HG03097 (cell line): ENCODE data around the gene BPI.
"Not testable (repeated sequence)": the region's sequence is repeated elsewhere in the genome, so short reads cannot be mapped to it uniquely, and the experiment has no call there.

Source experiments
- ATAC-seq: cut with Tn5 transposase; IDR thresholded peaks from one replicate; pipeline ENCODE4 v1.9.1; 2021; ENCODE audit not compliant: unreplicated experiment, low FRiP score

BPI gene

DNA sequence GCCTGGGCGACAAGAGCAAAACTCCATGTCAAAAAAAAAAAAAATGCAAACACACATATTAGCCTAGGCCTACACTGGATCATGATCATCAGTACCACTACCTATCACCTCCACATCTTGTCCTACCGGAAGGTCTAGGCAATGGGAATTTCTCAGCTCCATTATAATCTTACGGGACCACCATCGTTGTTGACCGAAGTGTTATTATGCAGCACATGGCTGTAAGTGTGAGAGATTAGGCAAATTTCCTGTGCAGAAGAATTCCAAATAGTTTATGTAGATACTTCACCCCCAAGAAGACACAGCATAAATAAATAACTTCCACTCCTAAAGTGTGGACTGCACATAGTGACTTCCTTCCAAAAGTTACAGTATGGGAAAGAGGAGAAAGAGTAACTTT is 26.7 kb upstream of the BPI start:
- no peak for ATAC-seq

GRCh38 chr20:38277691-38278090 is 26.3 kb upstream of the BPI start:
- ATAC-seq = no peak

GRCh38 chr20:38278131-38278530 is 25.8 kb upstream of the BPI start:
- ATAC-seq = no peak

DNA sequence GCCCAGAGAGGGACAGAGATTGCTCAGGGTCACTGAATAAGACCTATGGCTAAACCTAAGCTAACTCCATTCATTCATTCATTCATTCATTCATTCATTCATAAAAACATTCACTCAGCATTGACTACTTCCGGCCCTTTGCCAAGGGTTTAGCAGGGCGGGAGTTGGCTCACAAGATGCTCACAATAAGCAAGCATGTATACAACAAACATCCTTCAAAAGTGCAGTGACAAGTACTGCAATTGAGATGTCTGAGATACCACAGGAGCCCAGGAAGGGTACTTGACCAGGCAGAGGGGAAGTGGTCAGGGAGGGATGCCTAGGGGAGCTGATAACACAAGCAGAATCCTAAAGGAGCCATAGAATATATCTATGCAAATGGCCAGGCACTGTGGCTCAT is 25.2 kb upstream of the BPI start:
- ATAC-seq = no peak

DNA sequence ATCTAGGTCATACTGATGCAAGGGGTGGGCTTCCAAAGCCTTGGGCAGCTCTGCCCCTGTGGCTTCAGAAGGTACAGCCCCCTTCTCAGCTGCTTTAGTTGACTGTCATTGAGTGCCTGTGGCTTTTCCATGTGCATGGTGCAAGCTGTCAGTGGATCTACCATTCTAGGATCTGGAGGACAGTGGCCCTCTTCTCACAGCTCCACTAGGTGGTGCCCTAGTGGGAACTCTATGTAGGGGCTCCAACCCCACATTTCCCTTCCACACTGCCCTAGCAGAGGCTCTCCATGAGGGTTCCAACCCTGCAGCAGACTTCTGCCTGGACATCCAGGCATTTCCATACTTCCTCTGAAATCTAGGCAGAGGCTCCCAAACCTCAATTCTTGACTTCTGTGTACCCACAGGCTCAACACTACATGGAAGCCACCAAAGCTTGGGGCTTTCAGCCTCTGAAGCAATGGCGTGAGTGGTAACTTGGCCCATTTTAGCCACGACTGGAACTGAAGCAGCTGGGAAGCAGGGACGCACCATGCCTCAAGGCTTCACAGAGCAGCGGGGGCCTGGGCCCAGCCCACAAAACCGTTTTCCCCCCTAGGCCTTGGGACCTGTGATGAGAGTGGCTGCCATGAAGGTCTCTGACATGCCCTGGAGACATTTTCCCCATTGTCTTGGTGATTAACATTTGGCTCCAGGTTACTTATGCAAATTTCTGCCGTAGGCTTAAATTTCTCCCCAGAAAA is 22.6 kb upstream of the BPI start:
- not testable (repeated sequence) for ATAC-seq

GRCh38 chr20:38283236-38283635 is 20.7 kb upstream of the BPI start:
- no peak for ATAC-seq

- ATAC-seq = not testable (repeated sequence)
Measured at GRCh38 chr20:38284066-38284650, 19.8 kb upstream of the BPI start.

DNA sequence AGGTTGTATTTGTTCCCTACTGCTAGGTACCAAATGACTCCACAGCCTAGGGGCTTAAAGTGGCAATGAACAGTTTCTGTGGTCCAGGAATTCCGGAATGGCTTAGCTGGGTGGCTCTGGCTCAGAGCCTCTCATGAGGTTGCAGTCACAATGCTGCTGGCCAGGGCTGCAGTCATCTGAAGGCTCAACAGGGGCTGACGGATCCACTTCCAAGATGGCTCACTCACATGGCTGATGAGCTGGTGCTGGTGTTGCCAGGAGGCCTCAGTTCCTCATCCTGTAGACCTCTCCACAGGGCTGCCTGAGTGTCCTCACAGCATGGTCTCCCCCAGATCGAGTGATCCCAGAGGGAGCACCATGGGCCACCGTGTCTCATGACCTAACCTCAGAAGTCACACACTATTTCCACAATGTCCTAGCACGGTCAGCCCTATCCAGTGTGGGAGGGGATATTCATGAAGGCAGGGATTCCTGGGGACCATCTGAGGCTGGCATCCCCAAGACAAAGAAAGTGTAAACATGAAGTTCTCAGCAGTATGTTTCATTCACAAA is 19.0 kb upstream of the BPI start:
- ATAC-seq = no peak

DNA sequence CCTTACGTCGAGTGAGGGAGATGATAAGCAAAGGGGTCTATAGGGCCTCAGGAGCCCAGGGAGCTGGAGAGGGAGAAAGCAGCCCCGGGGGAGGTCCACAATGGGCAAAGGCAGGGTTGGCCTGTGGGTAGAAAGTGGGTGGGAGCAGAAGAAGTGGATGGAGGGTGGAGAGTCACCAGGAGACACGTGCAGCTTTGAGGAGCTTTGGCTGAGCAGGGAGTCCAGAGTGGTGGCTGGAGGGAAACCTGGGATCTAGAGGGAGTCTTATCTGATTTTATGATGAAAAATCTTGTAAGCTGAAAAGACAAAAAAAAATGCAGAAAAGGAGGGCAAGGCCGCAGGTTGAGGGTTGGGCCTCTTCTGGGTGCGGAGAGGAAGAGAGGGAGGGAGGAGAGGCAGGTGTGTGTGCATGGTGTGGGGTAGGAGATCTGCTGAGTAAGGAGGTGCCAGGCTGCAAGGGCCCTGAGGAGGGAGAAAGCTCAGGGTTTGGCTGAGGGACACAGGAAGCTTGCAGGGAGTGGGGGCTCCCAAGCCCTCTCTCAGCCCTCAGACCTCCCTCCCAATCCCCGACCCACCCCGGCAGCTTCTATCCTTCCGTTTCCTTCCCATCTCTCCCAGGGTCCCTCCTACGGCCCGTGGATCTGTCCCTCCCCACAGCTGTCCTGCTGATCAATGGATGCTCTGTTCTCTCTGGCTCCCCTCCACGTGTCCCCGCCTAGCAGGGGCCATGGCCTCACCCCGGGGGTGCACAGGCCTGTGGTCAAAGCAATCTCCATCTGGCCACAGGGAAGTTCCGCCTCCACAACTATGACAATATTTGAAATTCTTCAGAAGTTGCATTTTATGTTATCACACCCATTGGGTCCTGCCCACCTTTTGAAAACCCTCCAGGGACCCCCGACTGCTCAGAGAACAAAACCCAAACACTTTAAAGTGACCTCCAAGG is 17.1 kb upstream of the BPI start:
- ATAC-seq = no peak

GRCh38 chr20:38290829-38291814 is 12.8 kb upstream of the BPI start:
- no peak for ATAC-seq

DNA sequence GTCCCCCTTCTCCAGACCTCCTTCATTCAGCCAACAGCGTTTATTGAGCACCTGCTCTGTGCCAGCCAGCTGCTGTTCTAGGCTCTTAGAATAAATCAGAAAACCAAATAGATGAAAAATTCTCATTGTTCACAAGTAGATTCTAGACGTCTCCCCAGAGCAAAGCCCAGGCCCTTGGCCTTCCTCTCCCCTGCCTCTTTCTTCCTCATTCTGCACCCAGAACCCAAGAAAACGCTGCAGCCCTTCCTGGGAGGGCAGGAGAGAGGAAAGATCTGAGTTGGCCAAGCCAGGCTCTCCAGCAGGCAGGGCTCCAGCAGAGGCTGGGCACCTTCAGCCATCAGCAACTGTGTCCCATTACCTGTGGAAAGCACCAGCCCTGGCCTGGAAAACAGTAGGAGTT is 12.0 kb upstream of the BPI start:
- no peak for ATAC-seq

DNA sequence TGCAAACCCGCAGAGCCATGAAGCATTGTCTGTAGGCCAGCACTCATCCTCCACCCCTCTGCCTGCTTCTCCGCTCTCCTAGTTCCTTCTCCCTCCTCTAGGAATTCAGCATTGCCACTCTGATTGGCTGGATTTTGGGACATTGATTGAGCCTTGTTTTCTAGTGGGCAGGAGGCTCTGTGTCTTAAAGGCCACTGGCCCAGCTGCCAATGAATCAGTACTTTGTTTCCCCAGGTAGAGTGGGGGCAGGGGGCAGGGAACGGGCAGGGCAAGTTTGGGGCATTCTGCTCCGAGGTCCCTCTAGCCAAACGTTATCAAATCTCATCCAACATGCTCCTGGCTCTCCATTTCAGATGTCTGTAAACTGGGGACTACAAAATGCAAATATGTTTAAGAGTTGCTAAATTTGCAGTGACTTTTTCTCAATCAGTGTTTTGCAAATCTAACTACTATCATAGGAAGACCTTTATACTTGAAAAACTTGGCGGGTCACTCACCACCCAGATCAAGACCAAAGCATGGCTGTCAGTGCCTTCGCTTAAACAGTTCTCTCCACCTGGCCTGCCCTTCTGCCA is 10.4 kb upstream of the BPI start:
- ATAC-seq = no peak

- no peak for ATAC-seq
Measured at GRCh38 chr20:38294076-38294591, 9.8 kb upstream of the BPI start.

- ATAC-seq = no peak
Measured at GRCh38 chr20:38295811-38296210, 8.1 kb upstream of the BPI start.

GRCh38 chr20:38296433-38296832 is 7.5 kb upstream of the BPI start:
- ATAC-seq = no peak

DNA sequence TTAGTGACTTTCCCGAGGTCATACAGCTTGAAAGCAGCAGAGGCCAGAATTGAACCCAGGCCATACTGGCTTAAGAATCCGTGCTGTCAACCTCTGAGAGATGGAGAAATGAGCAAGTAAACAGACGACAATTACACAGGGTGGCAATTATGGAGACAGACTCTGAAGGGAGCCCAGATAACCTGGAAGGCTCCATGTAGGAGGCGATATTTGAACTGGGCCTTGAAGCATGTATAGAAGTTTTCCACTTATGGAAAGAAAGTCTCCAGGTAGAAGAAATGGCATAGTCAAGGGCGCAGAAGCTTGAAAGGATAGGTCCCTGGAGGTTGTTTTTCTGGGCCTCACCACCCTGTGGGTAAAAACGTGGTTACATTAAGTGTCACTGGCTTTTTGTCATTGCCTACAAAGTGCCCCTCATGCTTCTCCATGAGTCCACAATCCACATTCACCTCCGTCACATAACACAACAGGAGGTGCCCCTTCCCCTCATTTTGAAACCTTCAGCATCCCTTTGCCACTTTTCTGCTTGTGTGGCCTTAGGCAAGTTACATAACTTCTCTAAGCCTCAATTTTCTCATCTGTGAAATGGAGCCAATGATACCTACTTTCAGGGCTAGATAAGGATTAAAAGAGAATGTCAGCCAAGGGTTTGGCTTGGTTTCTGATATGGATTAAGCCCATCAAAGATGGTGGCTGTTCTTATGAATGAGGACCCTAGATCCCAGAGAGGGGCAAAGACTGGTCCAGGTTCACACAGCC is 5.9 kb upstream of the BPI start:
- no peak for ATAC-seq

DNA sequence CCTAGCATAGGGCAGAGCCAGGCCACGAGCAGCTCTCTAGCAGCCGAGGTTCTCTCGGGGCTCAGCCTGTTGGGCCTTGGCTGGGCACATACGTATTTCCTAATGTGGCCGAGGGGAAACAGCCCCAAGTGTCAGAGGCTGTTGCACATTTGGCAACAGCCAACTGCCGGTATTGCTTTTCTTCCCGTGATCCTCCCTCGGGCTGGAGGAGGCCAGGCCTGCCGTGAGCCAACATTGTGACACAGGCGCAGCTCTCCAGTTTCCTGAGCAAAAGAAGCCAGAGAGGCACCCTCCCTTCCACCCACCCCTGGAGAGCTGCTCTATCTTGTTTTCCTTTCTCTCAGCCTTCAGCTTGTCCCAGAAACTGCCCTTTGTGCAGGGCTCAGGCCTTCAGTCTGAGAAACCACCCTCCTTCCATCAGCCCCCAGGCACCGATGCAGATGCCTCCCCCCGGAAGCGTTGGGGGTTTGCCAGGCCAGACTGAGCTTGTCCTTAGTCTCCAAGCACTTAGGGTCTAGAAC is 5.1 kb upstream of the BPI start:
- no peak for ATAC-seq

- no peak for ATAC-seq
Measured at GRCh38 chr20:38299963-38300362, 4.0 kb upstream of the BPI start.
